Dendritic cell treated with granulocyte-macrophage colony-stimulating factor and Interleukin-4, amounts not matched to agents 40 ng/mL and 50 ng/mL, for 4 days (primary cell): Measurements from ENCODE around the gene DPM1.
A peak's percentile ranks its signal among the peaks of the same experiment; 100 is the strongest.
"Not testable (repeated sequence)": the region's sequence is repeated elsewhere in the genome, so short reads cannot be mapped to it uniquely, and the experiment has no call there.

Experiments
- H3K27ac Mint-ChIP-seq: one replicate; pipeline ENCODE4 v1.8.0; 2022; ENCODE audit warnings: mild to moderate bottlenecking, mixed read lengths
- H3K27me3 Mint-ChIP-seq: one replicate; pipeline ENCODE4 v1.8.0; 2022; ENCODE audit warnings: mild to moderate bottlenecking, mixed read lengths
- H3K36me3 Mint-ChIP-seq: one replicate; pipeline ENCODE4 v1.8.0; 2022; ENCODE audit warnings: low read depth, mixed read lengths
- H3K4me1 Mint-ChIP-seq: one replicate; pipeline ENCODE4 v1.8.0; 2022; ENCODE audit warnings: low read depth, mixed read lengths
- H3K4me3 Mint-ChIP-seq: one replicate; pipeline ENCODE4 v1.8.0; 2022; ENCODE audit warnings: mild to moderate bottlenecking, moderate library complexity, mixed read lengths
- H3K9me3 Mint-ChIP-seq: one replicate; pipeline ENCODE4 v1.8.0; 2022; ENCODE audit warnings: mixed read lengths
- intact Hi-C: fragments of 100-400 bp; cut with micrococcal nuclease; formaldehyde crosslinking; loops from one replicate; pipeline ENCODE4 v1.15.0; 2022

DPM1 gene

DNA sequence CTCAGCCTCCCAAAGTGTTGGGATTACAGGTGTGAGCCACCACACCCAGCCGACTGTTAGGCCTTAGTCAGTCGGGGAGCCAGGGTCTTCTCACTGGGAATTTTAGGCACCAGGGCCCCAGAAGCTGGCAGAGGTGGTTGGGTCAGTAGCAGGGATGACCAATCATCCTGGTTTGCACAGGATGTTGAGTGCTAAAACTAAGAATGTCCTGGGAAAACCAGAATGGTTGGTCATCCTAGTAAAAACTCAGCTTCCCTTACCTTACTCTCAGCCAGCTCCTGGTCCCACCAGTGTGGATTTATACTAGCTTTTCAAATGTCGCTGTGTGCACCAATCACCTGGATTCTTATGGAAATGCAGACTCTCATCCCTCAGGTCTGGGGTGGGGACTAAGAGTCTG lies 32.7 kb upstream of the DPM1 start:
- Mint-ChIP-seq H3K4me3 (no peak overlapping the region), H3K27me3 (peaks cover 18% of the 10 kb centered on the region), H3K4me1 (no peaks in the 10 kb centered on the region), H3K27ac (no peak overlapping the region), H3K36me3 (no peaks in the 10 kb centered on the region), H3K9me3 (no peaks in the 10 kb centered on the region)
- intact Hi-C loops: no loop called here

DNA sequence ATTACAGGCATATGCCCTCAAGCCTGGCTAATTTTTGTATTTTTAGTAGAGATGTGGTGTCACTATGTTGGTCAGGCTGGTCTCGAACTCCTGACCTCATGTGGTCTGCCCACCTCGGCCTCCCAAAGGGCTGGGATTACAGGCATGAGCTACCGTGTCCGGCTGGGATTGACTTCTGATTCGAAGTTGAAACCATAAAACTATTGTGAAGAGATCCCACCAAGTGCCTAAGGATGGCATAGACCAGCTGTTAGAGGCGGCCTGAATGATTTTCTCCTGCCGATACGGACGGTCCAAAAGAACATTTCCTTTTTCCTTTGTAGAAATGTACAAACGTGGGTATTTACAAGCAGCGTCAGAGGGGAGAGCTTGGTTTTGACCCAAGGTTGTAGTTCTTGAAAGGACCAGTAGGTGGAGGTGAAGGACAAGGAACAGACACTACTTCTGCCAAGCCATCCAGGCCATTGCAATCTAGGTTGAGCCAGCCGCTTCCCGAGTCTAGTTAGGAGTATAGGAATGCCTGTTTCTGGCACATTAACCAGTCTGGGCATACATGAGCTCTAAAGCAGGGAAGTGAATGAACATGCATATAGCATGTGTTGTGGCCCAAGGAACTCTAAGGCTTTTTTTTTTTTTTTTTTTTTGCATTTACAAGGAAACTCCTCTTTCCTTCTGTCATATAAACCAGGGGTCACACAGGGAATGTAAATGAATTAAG lies 29.3 kb upstream of the DPM1 start:
- H3K27me3 Mint-ChIP-seq: peaks cover 26% of the 10 kb centered on the region
- H3K4me1 Mint-ChIP-seq: peaks cover 8% of the 10 kb centered on the region
- no peak overlapping the region for H3K27ac Mint-ChIP-seq
- no peak overlapping the region for H3K4me3 Mint-ChIP-seq
- H3K36me3 Mint-ChIP-seq: no peaks in the 10 kb centered on the region
- intact Hi-C loops: loop anchor here (2.0 to 10.0 kb wide), 3 partner anchors 319 to 607 kb away; no protein-coding TSS in a partner anchor
- H3K9me3 Mint-ChIP-seq: no peaks in the 10 kb centered on the region

DNA sequence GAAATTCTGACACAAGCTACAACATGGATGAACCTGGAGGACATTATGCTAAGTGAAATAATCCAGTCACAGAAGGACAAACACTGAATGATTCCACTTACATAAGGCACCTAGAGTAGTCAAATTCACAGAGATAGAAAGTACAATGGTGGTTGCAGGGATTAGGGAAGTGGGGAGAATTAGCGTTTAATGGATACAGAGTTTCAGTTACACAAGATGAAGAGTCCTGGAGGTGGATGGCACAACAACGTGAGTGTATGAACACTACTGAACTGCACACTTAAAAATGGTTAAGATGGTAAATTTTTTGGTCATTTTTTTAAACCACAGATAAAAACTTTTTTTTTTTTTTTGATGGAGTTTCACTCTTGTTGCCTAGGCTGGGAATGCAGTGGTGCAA lies 25.0 kb upstream of the DPM1 start:
- no peaks in the 10 kb centered on the region for H3K9me3 Mint-ChIP-seq
- no peak overlapping the region for H3K27ac Mint-ChIP-seq
- intact Hi-C loops: loop anchor here (10.0 kb wide), 1 partner anchor 611 kb away; no protein-coding TSS in a partner anchor
- no peaks in the 10 kb centered on the region for H3K36me3 Mint-ChIP-seq
- H3K27me3 Mint-ChIP-seq: peaks cover 22% of the 10 kb centered on the region
- H3K4me3 Mint-ChIP-seq: no peak overlapping the region
- peaks cover 42% of the 10 kb centered on the region for H3K4me1 Mint-ChIP-seq

DNA sequence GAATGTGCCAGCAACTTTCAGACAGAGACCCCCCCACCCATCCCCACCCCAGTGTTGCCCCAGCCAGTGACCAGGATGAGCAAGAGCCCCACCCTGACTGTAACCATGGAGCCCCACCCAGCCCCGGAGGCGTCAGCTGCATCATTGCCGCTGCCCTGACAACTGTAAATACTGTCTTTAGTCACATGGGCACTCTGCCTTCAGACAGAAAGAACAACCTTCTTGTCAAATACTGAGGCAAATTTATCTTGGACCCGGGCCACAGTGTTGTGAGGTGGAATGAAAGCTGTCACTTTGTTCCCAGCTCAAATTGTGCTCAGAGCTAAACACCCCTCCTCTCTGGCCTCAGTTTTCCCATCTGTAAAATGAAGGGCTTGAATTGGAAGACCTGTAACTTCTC lies 24.0 kb upstream of the DPM1 start:
- no peaks in the 10 kb centered on the region for H3K9me3 Mint-ChIP-seq
- H3K27ac Mint-ChIP-seq: no peak overlapping the region
- peaks cover 24% of the 10 kb centered on the region for H3K27me3 Mint-ChIP-seq
- H3K4me3 Mint-ChIP-seq: no peak overlapping the region
- intact Hi-C loops: loop anchor here (10.0 kb wide), 1 partner anchor 612 kb away; no protein-coding TSS in a partner anchor
- H3K36me3 Mint-ChIP-seq: no peaks in the 10 kb centered on the region
- H3K4me1 Mint-ChIP-seq: peaks cover 44% of the 10 kb centered on the region

DNA sequence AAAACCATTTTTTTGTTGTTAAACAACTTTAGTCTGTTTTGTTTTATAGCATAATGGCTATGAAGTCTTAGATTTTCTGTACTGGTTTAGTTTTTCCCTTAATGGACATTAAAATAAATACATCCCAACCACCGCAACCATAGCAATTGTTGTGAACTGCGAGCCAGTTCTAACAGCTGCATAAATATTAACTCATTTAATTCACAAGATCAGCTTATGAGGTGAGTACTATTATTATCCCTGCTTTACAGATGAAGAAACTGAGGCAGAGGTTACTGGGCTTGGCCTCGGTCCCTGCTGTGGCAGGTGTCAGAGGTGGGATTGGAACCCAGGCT lies 23.3 kb upstream of the DPM1 start:
- Mint-ChIP-seq H3K36me3 (no peaks in the 10 kb centered on the region), H3K27me3 (peaks cover 25% of the 10 kb centered on the region), H3K27ac (no peak overlapping the region), H3K9me3 (no peaks in the 10 kb centered on the region), H3K4me1 (peaks cover 44% of the 10 kb centered on the region), H3K4me3 (no peak overlapping the region)
- intact Hi-C loops: loop anchor here (10.0 kb wide), 1 partner anchor 613 kb away; no protein-coding TSS in a partner anchor

DNA sequence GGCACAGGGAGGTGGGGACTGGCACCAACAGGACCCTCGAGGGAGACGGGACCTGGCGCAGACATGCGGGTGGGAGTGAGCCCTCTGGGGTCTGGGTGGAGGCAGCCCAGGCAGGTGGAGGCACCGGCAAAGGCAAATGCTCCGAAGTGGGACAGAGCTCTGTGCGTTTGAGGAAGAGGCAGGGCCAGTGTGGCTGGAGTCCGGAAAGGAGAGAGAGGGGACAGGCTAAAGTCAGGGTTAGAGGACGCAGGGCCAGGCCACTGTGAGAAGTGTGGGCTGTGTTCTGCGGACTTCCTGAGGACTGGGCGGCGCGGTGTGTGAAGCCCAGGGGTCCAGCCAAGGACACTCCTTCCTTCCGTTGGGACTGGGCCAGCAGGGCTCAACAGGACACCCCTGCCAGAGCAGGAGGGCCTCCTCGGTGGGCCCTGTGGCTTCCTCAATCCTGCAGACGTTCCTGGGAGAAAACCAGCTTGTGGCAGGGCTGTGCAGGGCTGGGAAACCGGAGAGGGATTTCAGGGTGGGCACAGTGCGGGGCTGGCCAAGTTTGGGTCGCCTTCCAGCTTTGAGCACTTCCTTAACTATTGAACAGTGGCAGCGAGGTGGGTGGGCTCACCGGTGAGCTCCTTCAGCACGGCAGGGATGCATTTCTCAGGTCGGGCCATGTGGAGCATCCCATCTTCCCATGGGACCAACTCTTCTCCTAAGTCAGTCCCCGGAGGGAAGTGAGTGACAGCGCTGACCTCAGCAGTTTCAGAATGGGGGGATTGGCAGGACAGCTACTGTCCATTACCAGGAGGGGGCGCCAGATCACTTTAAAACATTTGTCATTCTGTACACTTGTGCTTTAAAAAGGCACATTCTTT lies 22.8 kb upstream of the DPM1 start:
- no peak overlapping the region for H3K4me3 Mint-ChIP-seq
- H3K27ac Mint-ChIP-seq: peak overlapping the region; percentile 25
- H3K27me3 Mint-ChIP-seq: peaks cover 24% of the 10 kb centered on the region
- no peaks in the 10 kb centered on the region for H3K36me3 Mint-ChIP-seq
- intact Hi-C loops: loop anchor here (10.0 kb wide), 1 partner anchor 614 kb away; no protein-coding TSS in a partner anchor
- no peaks in the 10 kb centered on the region for H3K9me3 Mint-ChIP-seq
- H3K4me1 Mint-ChIP-seq: peaks cover 44% of the 10 kb centered on the region

DNA sequence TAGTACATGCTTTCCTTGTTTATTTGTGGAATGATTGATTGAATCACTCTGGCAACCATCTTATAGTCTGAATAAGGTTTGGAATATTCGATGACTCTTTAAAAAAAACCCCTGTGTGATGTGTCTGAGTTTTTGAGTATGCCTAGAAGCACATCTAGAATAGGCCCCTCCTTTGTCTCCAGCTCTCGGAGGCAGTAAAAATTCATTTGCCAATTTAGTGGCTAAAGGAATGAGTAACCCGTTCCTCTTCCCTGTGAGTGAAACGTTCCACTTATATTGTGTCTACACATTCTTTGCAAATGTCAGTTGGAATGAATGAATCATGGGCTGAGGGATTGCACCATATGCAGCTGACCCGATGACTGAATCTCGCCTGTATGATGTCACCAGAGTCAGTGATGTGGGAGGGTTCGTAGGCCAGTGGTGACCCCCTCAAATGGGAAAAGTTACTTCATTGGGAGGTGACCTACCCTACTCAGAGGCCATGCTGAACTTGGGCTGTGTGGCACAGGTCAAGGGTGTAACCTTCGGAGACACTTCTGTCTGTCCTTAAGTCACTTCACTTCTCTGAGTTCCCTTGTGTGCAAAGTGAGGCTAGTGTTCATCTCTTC lies 21.8 kb upstream of the DPM1 start:
- Mint-ChIP-seq H3K27me3 (peaks cover 25% of the 10 kb centered on the region), H3K27ac (peak overlapping the region; percentile 25), H3K4me3 (no peak overlapping the region), H3K9me3 (no peaks in the 10 kb centered on the region), H3K4me1 (peaks cover 44% of the 10 kb centered on the region), H3K36me3 (no peaks in the 10 kb centered on the region)
- intact Hi-C loops: loop anchor here (10.0 kb wide), 1 partner anchor 615 kb away; no protein-coding TSS in a partner anchor

DNA sequence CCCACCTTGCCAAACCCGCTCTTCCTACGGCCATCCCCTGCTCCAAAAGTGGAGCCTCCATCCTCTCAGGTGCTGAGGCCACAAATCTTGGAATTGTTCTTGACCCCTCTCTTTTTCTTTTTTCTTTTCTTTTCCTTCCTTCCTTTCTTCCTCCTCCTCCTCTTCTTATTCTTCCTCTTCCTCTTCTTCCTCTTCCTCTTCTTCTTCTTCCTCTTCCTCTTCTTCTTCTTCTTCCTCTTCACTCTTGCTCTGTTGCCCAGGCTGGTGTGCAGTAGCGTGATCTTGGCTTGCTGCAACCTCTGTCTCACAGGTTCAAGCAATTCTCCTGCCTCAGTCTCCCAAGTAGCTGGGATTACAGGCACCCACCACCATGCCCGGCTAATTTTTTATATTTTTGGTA lies 20.2 kb upstream of the DPM1 start:
- intact Hi-C loops, H3K36me3 Mint-ChIP-seq, H3K4me3 Mint-ChIP-seq, H3K27ac Mint-ChIP-seq, H3K9me3 Mint-ChIP-seq: not testable (repeated sequence)
- Mint-ChIP-seq H3K27me3 (peaks cover 21% of the 10 kb centered on the region), H3K4me1 (peaks cover 44% of the 10 kb centered on the region)

DNA sequence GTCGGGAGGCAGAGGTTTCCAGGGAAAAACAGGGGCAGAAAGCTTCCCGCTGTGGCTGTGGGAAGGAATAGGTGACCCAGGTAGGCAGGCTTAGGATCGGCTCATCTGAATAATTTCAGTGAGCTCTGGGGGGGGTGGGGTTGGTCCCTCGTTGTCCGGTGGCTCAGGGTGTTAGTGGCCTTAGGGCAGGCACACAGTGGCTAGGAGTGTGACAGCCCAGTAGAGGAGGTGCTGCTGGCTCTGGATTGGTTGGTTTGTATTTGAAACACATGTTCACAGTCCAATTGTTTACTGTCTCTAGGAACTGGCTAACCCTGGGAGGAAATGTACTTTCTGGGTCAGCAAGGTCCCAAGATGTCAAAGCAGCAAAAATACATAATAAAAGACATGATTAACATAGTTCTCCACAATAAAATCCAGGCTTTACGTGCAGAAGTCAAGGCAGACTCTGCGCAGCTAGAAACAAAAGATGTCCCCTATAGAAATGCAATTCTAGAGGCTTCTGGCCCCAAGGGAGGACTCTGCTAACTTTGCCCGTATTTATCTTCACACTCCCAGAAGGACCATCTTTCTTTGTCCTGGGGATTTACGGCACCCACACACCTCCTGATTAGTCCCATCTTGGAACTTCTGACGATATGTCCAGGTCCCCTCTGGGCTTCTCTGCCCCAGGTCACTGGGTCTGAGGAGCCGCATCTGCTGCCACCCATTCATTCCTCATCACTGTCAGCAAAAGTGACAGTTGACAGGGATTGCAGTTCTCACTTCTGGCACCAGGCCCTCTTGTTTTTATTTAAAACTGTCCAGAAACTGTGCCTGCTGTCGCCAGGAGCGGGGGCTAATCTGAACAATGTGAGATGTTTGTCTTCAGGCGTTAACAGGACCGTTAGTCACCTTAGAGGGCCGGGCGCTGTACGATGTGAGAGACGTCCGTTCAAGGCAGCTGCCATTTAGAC lies 19.0 kb upstream of the DPM1 start:
- Mint-ChIP-seq H3K4me3 (no peak overlapping the region), H3K36me3 (no peaks in the 10 kb centered on the region), H3K9me3 (no peaks in the 10 kb centered on the region), H3K27me3 (peaks cover 25% of the 10 kb centered on the region), H3K27ac (no peak overlapping the region), H3K4me1 (peaks cover 34% of the 10 kb centered on the region)
- intact Hi-C loops: no loop called here

DNA sequence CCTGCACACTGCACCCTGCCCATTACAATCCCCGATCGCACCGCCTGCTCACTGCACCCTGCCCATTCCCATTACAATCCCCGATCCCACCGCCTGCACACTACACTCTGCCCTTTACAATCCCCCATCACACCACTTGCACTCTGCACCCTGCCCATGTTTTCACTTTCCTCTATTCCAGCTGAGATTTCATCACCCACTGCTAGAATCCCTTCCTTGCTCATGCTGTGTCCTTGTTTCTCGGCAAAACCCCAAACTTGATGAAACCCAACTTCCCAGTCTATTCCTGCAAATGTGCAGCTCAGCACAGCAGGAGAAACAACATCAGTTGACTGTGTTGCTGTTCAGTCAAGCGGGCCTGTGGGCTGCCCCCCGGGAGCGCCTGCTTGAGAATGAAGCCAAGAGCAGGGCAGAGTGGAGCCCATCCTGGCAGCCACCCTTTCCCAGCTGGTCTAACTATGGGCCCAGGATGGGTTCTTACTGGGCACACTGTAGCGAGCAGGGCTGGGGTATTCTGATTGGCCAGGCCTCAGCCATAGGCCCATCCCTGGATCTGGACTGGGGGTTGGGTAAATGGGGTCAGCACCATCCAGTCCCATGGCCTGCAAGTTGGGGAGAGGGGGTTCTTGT lies 17.5 kb upstream of the DPM1 start:
- no peaks in the 10 kb centered on the region for H3K9me3 Mint-ChIP-seq
- H3K27me3 Mint-ChIP-seq: peaks cover 25% of the 10 kb centered on the region
- intact Hi-C loops: no loop called here
- peaks cover 26% of the 10 kb centered on the region for H3K4me1 Mint-ChIP-seq
- no peaks in the 10 kb centered on the region for H3K36me3 Mint-ChIP-seq
- H3K4me3 Mint-ChIP-seq: no peak overlapping the region
- no peak overlapping the region for H3K27ac Mint-ChIP-seq

DNA sequence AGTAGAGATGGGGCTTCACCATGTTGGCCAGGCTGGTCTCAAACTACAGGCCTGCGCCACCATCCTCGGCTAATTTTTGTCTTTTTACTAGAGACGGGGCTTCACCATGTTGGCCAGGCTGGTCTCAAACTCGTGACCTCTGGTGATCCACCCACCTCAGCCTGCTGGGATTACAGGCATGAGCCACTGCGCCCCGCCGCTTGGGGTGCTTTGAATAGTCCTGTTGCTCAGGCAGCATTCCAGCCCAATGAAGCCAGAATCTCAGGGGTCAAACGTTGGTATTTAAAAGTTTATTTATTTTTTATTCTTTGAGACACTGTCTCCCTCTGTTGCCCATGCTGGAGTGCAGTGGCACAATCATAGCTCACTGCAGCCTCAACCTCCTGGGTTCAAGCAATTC lies 11.6 kb upstream of the DPM1 start:
- intact Hi-C loops: no loop called here
- H3K9me3 Mint-ChIP-seq: no peaks in the 10 kb centered on the region
- H3K4me3 Mint-ChIP-seq: no peak overlapping the region
- no peak overlapping the region for H3K27ac Mint-ChIP-seq
- H3K4me1 Mint-ChIP-seq: no peaks in the 10 kb centered on the region
- no peaks in the 10 kb centered on the region for H3K36me3 Mint-ChIP-seq
- H3K27me3 Mint-ChIP-seq: peaks cover 22% of the 10 kb centered on the region

DNA sequence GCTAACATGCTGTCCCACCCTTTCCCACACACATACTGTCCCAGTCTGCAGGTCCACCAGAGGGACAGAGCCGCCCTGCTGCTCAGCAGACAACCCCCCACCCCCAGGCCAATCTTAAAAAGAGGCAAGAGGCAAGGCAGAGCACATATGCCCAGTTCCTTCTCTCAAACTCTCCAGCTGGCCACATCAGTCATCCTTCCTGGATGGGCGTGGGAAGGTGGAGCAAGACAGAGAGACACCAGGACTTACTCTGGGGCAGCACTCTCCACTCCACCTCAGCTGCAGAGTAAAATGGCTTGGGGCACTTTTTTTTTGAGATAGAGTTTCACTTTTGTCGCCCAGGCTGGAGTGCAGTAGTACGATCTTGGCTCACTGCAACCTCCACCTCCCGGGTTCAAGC lies 11.1 kb upstream of the DPM1 start:
- H3K36me3 Mint-ChIP-seq: no peaks in the 10 kb centered on the region
- H3K4me1 Mint-ChIP-seq: no peaks in the 10 kb centered on the region
- intact Hi-C loops: no loop called here
- H3K27me3 Mint-ChIP-seq: peaks cover 24% of the 10 kb centered on the region
- H3K27ac Mint-ChIP-seq: no peak overlapping the region
- no peaks in the 10 kb centered on the region for H3K9me3 Mint-ChIP-seq
- no peak overlapping the region for H3K4me3 Mint-ChIP-seq

DNA sequence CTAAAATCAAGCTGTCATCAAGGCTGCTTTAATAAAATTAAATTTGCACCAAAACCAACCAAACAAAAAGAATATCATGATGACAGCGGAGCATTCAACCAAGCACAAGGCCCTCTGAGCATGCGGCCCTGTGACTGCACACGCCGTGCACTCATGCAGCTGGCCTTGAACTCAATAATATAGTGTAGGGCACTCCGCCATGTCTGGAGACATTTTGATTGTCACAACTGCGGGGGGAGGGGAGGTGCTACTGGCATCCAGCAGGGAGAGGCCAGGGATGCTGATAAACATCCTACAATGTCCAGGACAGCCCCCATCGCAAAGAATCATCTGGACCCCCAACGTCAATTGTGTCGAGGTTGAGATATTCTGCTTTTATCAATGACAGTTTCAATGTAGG lies 10.0 kb upstream of the DPM1 start:
- Mint-ChIP-seq H3K27me3 (peaks cover 20% of the 10 kb centered on the region), H3K4me3 (no peak overlapping the region), H3K36me3 (no peaks in the 10 kb centered on the region), H3K9me3 (no peaks in the 10 kb centered on the region), H3K4me1 (no peaks in the 10 kb centered on the region), H3K27ac (no peak overlapping the region)
- intact Hi-C loops: no loop called here
